Neural cell (in vitro differentiated cells): ENCODE measurements around the gene DLGAP4. TPM values are rescaled to one million over a fixed set of nuclear protein-coding genes. Genes with fewer than 3 reads are reported as not detected.
"Not testable (repeated sequence)": the region's sequence is repeated elsewhere in the genome, so short reads cannot be mapped to it uniquely, and the experiment has no call there.

ENCODE experiments used
- H2AFZ ChIP-seq: fragments of 200-600, 300-800 bp; sonication (generic), shearing (Covaris generic); 2 replicates; pipeline ENCODE4 v1.6.0; 2014; ENCODE audit warnings: low read depth, mild to moderate bottlenecking, antibody characterized with exemption, low read length, moderate library complexity
- H3F3A ChIP-seq: fragments of 200-600 bp; shearing (Covaris generic); 2 replicates; pipeline ENCODE4 v1.6.1; 2016; ENCODE audit warnings: mild to moderate bottlenecking, moderate library complexity, mixed read lengths, antibody characterized with exemption, low read length; ENCODE audit not compliant: insufficient read depth, poor library complexity, severe bottlenecking
- H3K27ac ChIP-seq: fragments of 200-600, 300-800 bp; sonication (generic), shearing (Covaris generic); 2 replicates; pipeline ENCODE4 v1.5.1; 2014; ENCODE audit warnings: mild to moderate bottlenecking, low read length, moderate library complexity
- H3K27me3 ChIP-seq: fragments of 300-800, 200-600 bp; sonication (generic), shearing (Covaris generic); 2 replicates; pipeline ENCODE4 v1.6.0; 2014; ENCODE audit warnings: mild to moderate bottlenecking, low read depth, low read length, moderate library complexity; ENCODE audit not compliant: insufficient read depth
- H3K36me3 ChIP-seq: fragments of 300-800, 200-600 bp; sonication (generic), shearing (Covaris generic); 2 replicates; pipeline ENCODE4 v1.5.1; 2014; ENCODE audit warnings: mild to moderate bottlenecking, antibody characterized with exemption, low read length, moderate library complexity; ENCODE audit not compliant: insufficient read depth
- H3K4me2 ChIP-seq: fragments of 300-800, 200-600 bp; sonication (generic), shearing (Covaris generic); 2 replicates; pipeline ENCODE4 v1.6.0; 2014; ENCODE audit warnings: mild to moderate bottlenecking, low read length
- H3K4me3 ChIP-seq: fragments of 300-800, 200-600 bp; sonication (generic), shearing (Covaris generic); 2 replicates; pipeline ENCODE4 v1.5.1; 2014; ENCODE audit warnings: mild to moderate bottlenecking, low read length, moderate library complexity
- H3K79me2 ChIP-seq: fragments of 200-600 bp; shearing (Covaris generic); replicated peaks from 2 replicates; pipeline ENCODE4 v1.6.0; 2014; ENCODE audit warnings: mild to moderate bottlenecking, low read length, moderate library complexity; ENCODE audit not compliant: insufficient read depth
- H3K9ac ChIP-seq: fragments of 300-800, 200-600 bp; sonication (generic), shearing (Covaris generic); 2 replicates; pipeline ENCODE4 v1.6.1; 2016; ENCODE audit warnings: mild to moderate bottlenecking, low read length, mixed read lengths
- H3K9me2 ChIP-seq: fragments of 200-600 bp; shearing (Covaris generic); 2 replicates; pipeline ENCODE4 v1.6.1; 2016; ENCODE audit warnings: mild to moderate bottlenecking, low read length, mixed read lengths; ENCODE audit not compliant: insufficient read depth
- H3K9me3 ChIP-seq: fragments of 200-600, 300-800 bp; sonication (generic), shearing (Covaris generic); 2 replicates; pipeline ENCODE4 v1.6.1; 2016; ENCODE audit warnings: mild to moderate bottlenecking, mixed run types, low read length, moderate library complexity, mixed read lengths
- H4K20me1 ChIP-seq: fragments of 200-600 bp; shearing (Covaris generic); 2 replicates; pipeline ENCODE4 v1.6.1; 2016; ENCODE audit warnings: mild to moderate bottlenecking, mixed run types; ENCODE audit not compliant: insufficient read depth
- EP300 ChIP-seq: fragments of 450-650 bp; conservative IDR thresholded peaks from 2 replicates; pipeline ENCODE4 v1.6.1; 2014; ENCODE audit warnings: antibody characterized with exemption, mild to moderate bottlenecking, moderate library complexity; ENCODE audit not compliant: poor library complexity, severe bottlenecking
- EZH2 ChIP-seq: fragments of 200-600, 300-800 bp; shearing (Covaris generic), sonication (generic); IDR thresholded peaks from 2 replicates; pipeline ENCODE4 v1.6.1; 2014; ENCODE audit warnings: antibody characterized with exemption, low read length, borderline replicate concordance, mild to moderate bottlenecking; ENCODE audit not compliant: insufficient read depth, poor library complexity, severe bottlenecking
- MXI1 ChIP-seq: fragments of 450-650 bp; conservative IDR thresholded peaks from 2 replicates; pipeline ENCODE4 v1.6.1; 2014; ENCODE audit warnings: antibody characterized with exemption, mild to moderate bottlenecking; ENCODE audit not compliant: poor library complexity, severe bottlenecking
- POLR2AphosphoS5 ChIP-seq: IDR thresholded peaks from 2 replicates; pipeline ENCODE4 v1.6.1; 2012
- RAD21 ChIP-seq: fragments of 450-650 bp; conservative IDR thresholded peaks from 2 replicates; pipeline ENCODE4 v1.6.1; 2014; ENCODE audit warnings: antibody characterized with exemption, mild to moderate bottlenecking, moderate library complexity
- SMC3 ChIP-seq: fragments of 450-650 bp; conservative IDR thresholded peaks from 2 replicates; pipeline ENCODE4 v1.6.1; 2014; ENCODE audit warnings: antibody characterized with exemption, mild to moderate bottlenecking, moderate library complexity; ENCODE audit not compliant: poor library complexity
- TAF1 ChIP-seq: IDR thresholded peaks from 2 replicates; pipeline ENCODE4 v1.6.1; 2012; ENCODE audit warnings: low read depth
- polyA plus RNA-seq: library from polyadenylated mRNA; depleted of rRNA; stranded (reverse); fragments of >200 nt; gene quantifications from 2 replicates; pipeline ENCODE4 v1.2.3, GENCODE V29; 2014
- TF ChIP-seq, protein P1 (sequence below): fragments of 450-650 bp; IDR thresholded peaks from 2 replicates; pipeline ENCODE4 v1.5.1; 2014; ENCODE audit warnings: antibody characterized with exemption, mild to moderate bottlenecking, moderate library complexity; ENCODE audit not compliant: poor library complexity, severe bottlenecking
- TF ChIP-seq, protein P2 (sequence below): IDR thresholded peaks from 2 replicates; pipeline ENCODE4 v1.6.1; 2012; ENCODE audit warnings: borderline replicate concordance

DLGAP4 gene
- polyA plus RNA-seq, 1 donor from 2014 or later, result 31.2 TPM

DNA sequence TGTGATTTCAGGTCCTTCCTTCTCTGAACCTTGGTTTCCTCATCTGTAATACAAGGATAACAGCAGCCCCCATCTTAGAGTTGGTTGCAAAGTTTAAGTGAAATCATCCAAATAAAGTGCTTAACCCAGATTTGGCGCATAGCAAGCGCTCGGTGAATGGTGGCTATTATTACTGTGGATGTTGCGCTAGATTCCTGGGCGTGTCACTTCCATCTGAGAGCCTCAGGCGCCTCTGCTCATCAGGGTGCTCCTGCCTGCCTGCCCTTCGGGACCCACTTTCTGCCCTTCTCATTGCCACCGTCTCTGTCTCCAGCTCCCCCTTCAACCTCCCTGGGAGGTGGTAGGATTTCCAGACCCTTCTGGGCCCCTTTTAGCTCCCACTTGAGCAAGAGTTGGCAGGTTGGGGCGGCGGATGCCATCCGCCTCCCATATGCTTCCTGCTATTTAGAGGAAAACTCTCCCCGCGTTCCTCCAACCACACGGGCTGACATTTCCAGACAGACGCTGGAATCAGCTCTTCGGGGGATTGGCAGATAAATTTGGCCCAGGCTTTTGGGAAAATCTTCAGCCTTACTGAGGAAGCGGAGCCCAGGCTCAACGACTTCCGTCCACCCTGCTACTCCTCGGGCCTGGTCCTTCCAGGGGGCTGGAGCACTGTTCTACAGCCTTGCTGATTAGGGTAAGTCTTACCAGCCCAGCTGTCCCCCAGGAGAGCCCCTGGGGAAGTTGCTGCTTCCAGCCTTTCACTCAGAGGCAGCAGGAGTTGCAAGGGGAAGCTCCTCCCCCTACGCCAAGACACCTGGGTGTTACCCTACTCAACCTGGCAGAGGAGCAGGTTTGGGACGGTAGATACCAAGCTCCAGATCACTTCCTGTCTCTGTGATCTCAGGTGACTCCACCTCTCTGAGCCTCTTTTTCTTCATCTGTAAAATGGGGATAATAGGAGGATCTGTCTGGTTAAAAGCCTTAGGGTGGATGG lies 71.5 kb downstream of the DLGAP4 start:
- Histone ChIP-seq H3K36me3 (no peaks in the 10 kb centered on the region), H3K9ac (no peak overlapping the region), H3K4me2 (no peak overlapping the region), H3K4me3 (no peak overlapping the region), H4K20me1 (no peaks in the 10 kb centered on the region), H3F3A (no peaks in the 10 kb centered on the region), H3K27me3 (no peaks in the 10 kb centered on the region), H3K79me2 (no peaks in the 10 kb centered on the region), H3K27ac (no peak overlapping the region), H2AFZ (no peak overlapping the region), H3K9me2 (no peaks in the 10 kb centered on the region), H3K9me3 (no peaks in the 10 kb centered on the region)
- TF ChIP-seq EZH2 (no peak), RAD21 (no peak), SMC3 (no peak), TAF1 (no peak), POLR2AphosphoS5 (no peak), EP300 (no peak), MXI1 (no peak)
- TF ChIP-seq, protein P1, sequence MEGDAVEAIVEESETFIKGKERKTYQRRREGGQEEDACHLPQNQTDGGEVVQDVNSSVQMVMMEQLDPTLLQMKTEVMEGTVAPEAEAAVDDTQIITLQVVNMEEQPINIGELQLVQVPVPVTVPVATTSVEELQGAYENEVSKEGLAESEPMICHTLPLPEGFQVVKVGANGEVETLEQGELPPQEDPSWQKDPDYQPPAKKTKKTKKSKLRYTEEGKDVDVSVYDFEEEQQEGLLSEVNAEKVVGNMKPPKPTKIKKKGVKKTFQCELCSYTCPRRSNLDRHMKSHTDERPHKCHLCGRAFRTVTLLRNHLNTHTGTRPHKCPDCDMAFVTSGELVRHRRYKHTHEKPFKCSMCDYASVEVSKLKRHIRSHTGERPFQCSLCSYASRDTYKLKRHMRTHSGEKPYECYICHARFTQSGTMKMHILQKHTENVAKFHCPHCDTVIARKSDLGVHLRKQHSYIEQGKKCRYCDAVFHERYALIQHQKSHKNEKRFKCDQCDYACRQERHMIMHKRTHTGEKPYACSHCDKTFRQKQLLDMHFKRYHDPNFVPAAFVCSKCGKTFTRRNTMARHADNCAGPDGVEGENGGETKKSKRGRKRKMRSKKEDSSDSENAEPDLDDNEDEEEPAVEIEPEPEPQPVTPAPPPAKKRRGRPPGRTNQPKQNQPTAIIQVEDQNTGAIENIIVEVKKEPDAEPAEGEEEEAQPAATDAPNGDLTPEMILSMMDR, result no peak
- TF ChIP-seq, protein P2, sequence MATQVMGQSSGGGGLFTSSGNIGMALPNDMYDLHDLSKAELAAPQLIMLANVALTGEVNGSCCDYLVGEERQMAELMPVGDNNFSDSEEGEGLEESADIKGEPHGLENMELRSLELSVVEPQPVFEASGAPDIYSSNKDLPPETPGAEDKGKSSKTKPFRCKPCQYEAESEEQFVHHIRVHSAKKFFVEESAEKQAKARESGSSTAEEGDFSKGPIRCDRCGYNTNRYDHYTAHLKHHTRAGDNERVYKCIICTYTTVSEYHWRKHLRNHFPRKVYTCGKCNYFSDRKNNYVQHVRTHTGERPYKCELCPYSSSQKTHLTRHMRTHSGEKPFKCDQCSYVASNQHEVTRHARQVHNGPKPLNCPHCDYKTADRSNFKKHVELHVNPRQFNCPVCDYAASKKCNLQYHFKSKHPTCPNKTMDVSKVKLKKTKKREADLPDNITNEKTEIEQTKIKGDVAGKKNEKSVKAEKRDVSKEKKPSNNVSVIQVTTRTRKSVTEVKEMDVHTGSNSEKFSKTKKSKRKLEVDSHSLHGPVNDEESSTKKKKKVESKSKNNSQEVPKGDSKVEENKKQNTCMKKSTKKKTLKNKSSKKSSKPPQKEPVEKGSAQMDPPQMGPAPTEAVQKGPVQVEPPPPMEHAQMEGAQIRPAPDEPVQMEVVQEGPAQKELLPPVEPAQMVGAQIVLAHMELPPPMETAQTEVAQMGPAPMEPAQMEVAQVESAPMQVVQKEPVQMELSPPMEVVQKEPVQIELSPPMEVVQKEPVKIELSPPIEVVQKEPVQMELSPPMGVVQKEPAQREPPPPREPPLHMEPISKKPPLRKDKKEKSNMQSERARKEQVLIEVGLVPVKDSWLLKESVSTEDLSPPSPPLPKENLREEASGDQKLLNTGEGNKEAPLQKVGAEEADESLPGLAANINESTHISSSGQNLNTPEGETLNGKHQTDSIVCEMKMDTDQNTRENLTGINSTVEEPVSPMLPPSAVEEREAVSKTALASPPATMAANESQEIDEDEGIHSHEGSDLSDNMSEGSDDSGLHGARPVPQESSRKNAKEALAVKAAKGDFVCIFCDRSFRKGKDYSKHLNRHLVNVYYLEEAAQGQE, result no peak

DNA sequence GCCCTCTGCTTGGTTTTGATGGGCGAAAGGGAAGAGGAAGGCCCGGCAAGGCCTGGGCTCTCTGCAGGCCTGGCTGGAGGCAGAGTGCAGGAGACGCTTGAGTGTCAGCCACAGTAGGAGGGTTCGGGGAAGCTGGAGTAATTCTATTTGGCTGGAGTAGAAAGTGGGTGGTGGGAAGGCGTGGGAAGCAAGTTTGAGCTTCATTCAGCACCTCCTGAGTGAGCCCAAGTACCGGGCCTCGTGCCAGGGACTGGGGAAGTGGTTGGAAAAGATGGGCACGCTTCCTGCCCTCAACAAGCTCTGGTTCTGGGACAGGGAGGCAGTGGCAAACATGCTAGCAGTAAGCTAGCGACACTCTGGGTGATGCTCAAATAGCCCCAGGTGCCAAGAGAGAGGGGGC lies 72.5 kb downstream of the DLGAP4 start:
- Histone ChIP-seq H3K9me3 (no peaks in the 10 kb centered on the region), H2AFZ (no peak overlapping the region), H3K27ac (no peak overlapping the region), H3K79me2 (no peaks in the 10 kb centered on the region), H3K9ac (no peak overlapping the region), H3K36me3 (no peaks in the 10 kb centered on the region), H3K4me2 (no peak overlapping the region), H4K20me1 (no peaks in the 10 kb centered on the region), H3K27me3 (no peaks in the 10 kb centered on the region), H3K9me2 (no peaks in the 10 kb centered on the region), H3F3A (no peaks in the 10 kb centered on the region), H3K4me3 (no peak overlapping the region)
- no peak for TF ChIP-seq SMC3
- no peak for TF ChIP-seq EP300
- TF ChIP-seq, protein P2, result no peak
- TF ChIP-seq, protein P1, result no peak
- TF ChIP-seq MXI1, result no peak
- TF ChIP-seq TAF1, result no peak
- no peak for TF ChIP-seq EZH2
- TF ChIP-seq POLR2AphosphoS5, result no peak
- TF ChIP-seq RAD21, result no peak

DNA sequence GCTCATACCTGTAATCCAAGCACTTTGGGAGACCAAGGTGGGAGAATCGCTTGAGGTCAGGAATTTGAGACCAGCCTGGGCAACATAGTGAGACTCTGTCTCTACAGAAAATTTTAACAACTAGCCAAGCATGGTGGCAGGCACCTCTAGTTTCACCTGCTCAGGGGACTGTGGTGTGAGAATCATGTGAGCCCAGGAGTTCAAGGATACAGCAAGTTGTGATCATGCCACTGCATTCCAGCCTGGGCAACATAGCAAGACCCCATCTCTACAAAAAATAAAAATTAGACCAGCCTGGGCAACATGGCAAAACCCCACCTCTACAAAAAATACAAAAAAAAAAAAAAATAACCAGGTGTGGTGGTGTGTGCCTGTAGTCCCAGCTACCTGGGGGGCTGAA lies 73.8 kb downstream of the DLGAP4 start:
- H3K9me3 ChIP-seq, H3K9ac ChIP-seq, H3K4me3 ChIP-seq, H3K36me3 ChIP-seq, H3K79me2 ChIP-seq, H3K4me2 ChIP-seq, H3K9me2 ChIP-seq, H3F3A ChIP-seq, H4K20me1 ChIP-seq, H2AFZ ChIP-seq, H3K27ac ChIP-seq, H3K27me3 ChIP-seq: not testable (repeated sequence)
